Stimulated activated naive B cell treated with anti-CD40 and anti-IgM and Interleukin-4, amounts not matched to agents 10 μg/mL and 1 μg/mL and 100 μg/mL, for 72 hours (primary cell): Measurements from ENCODE around the gene TRPV5.
A peak's percentile ranks its signal among the peaks of the same experiment; 100 is the strongest.

Experiments
- ATAC-seq, 2 donors: fragments of 150-1000 bp; cut with Tn5 transposase; replicated peaks; 2 replicates each; pipeline ENCODE4 v1.10.0; 2021; ENCODE audit warnings: moderate library complexity in 1 of 2
- DNase-seq: peaks from one replicate; pipeline ENCODE4 v3.0.0; 2021
- H3K27ac Mint-ChIP-seq: one replicate; pipeline ENCODE4 v1.8.0; 2022; ENCODE audit warnings: mild to moderate bottlenecking, mixed read lengths
- H3K27me3 Mint-ChIP-seq, 2 donors: one replicate each; pipeline ENCODE4 v1.8.0; 2022; ENCODE audit warnings: mixed read lengths in 2 of 2
- H3K36me3 Mint-ChIP-seq, 2 donors: one replicate each; pipeline ENCODE4 v1.8.0; 2022; ENCODE audit warnings: mixed read lengths in 2 of 2, mild to moderate bottlenecking in 1 of 2
- H3K4me1 Mint-ChIP-seq, 2 donors: one replicate each; pipeline ENCODE4 v1.8.0; 2022; ENCODE audit warnings: mixed read lengths in 2 of 2, mild to moderate bottlenecking in 1 of 2
- H3K4me3 Mint-ChIP-seq, 2 donors: one replicate each; pipeline ENCODE4 v1.8.0; 2022; ENCODE audit warnings: mild to moderate bottlenecking in 2 of 2, mixed read lengths in 2 of 2, moderate library complexity in 1 of 2
- H3K9me3 Mint-ChIP-seq, 2 donors: one replicate each; pipeline ENCODE4 v1.8.0; 2022; ENCODE audit warnings: mixed read lengths in 2 of 2, mild to moderate bottlenecking in 1 of 2

TRPV5 gene

GRCh38 chr7:142932386-142933091, 1.0 kb downstream of the TRPV5 start:
- Mint-ChIP-seq H3K36me3 (no peaks in the 10 kb centered on the region), H3K9me3 (peaks cover 0 to 3% of the 10 kb centered on the region in 2 donors), H3K27me3 (peaks cover 0 to 9% of the 10 kb centered on the region in 2 donors), H3K4me1 (peaks cover 6 to 10% of the 10 kb centered on the region in 2 donors), H3K4me3 (no peak overlapping the region), H3K27ac (no peak overlapping the region)
- DNase-seq (no peak), ATAC-seq (no peak)

GRCh38 chr7:142930126-142930730, 3.3 kb downstream of the TRPV5 start:
- Mint-ChIP-seq H3K36me3 (no peaks in the 10 kb centered on the region), H3K9me3 (peaks cover 4 to 6% of the 10 kb centered on the region in 2 donors), H3K27ac (no peak overlapping the region), H3K4me1 (peaks cover 17 to 24% of the 10 kb centered on the region in 2 donors), H3K27me3 (peaks cover 0 to 5% of the 10 kb centered on the region in 2 donors), H3K4me3 (no peak overlapping the region)
- ATAC-seq (no peak), DNase-seq (no peak)

DNA sequence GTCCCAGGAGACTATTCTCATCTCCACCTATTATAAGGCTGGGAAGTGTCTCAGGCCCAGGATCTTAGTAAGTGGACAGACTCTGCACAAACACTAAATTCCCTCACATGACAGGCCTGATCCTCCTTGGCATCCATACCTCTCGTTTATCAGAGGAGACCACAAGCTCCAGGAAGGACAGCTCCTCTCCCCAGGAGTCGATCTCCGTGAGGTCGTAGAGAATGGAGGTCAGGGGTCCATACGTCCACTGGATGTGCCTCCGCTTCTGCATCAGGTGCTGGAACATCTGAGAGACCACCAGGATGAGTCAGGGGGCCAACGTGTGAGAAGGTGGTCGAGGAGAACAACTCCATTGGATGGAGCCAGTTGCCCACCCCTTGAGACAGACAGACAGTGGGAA, 5.6 kb downstream of the TRPV5 start:
- Mint-ChIP-seq H3K9me3 (peaks cover 4 to 6% of the 10 kb centered on the region in 2 donors), H3K27me3 (no peaks in the 10 kb centered on the region), H3K4me3 (no peak overlapping the region), H3K4me1 (peaks cover 17 to 24% of the 10 kb centered on the region in 2 donors), H3K36me3 (no peaks in the 10 kb centered on the region), H3K27ac (no peak overlapping the region)
- no peak for DNase-seq
- ATAC-seq: no peak

- H3K36me3 Mint-ChIP-seq: no peaks in the 10 kb centered on the region
- H3K4me1 Mint-ChIP-seq: peaks cover 17 to 24% of the 10 kb centered on the region in 2 donors
- no peak overlapping the region for H3K27ac Mint-ChIP-seq
- no peak for DNase-seq
- H3K4me3 Mint-ChIP-seq: peak overlapping the region in 1 of 2 donors; percentile 48
- peak; percentile 84 to 93 for ATAC-seq
- H3K9me3 Mint-ChIP-seq: peaks cover 4 to 6% of the 10 kb centered on the region in 2 donors
- H3K27me3 Mint-ChIP-seq: no peaks in the 10 kb centered on the region
Measured at GRCh38 chr7:142927085-142927745, 6.3 kb downstream of the TRPV5 start.

DNA sequence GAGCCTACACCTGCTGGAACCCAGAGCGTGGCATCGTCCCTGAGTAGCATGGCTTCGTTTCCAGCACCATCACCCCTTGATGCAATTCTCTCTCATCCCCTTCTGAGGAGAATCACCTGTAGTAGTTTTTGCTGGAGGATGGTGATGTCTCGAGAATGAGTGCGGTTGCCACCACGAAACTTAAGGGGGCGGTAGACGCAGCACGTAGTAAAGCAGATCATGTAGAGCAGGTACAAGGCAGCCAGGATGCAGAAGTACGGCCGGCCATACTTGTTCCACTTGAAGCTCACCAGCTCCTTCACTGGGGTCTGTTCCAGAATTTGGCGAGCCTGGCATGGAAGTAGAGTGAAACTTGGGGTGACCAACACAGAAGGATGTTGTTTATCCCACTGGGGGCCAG, 8.1 kb downstream of the TRPV5 start:
- Mint-ChIP-seq H3K4me1 (peaks cover 17 to 24% of the 10 kb centered on the region in 2 donors), H3K36me3 (no peaks in the 10 kb centered on the region), H3K9me3 (peaks cover 4 to 6% of the 10 kb centered on the region in 2 donors), H3K27ac (no peak overlapping the region), H3K4me3 (no peak overlapping the region), H3K27me3 (no peaks in the 10 kb centered on the region)
- ATAC-seq (no peak), DNase-seq (no peak)

- no peak for DNase-seq
- Mint-ChIP-seq H3K4me1 (peaks cover 17 to 22% of the 10 kb centered on the region in 2 donors), H3K36me3 (no peaks in the 10 kb centered on the region), H3K4me3 (no peak overlapping the region), H3K27me3 (peaks cover 0 to 1% of the 10 kb centered on the region in 2 donors), H3K9me3 (peaks cover 4 to 6% of the 10 kb centered on the region in 2 donors), H3K27ac (no peak overlapping the region)
- no peak for ATAC-seq
Measured at GRCh38 chr7:142923391-142923790, 10.2 kb downstream of the TRPV5 start.

DNA sequence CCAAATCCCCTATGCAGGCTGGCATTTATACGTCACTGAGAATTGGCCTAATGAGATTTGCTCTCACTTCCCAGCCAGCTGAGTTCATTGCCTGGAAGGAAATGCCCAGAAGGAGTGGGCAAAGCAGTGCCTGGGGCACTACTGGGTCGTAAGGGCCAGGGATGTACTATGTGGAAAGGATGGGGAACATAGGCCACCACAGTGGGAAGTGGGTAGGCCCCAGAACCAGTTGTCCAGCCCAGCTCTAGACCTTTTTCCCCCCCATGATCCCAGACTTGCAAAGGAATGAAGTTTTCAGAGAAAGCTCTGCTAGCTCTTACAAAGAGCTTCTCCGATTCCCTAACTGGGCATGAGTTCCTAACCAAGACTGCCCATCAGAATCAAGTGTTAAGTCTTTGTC, 13.9 kb downstream of the TRPV5 start:
- H3K36me3 Mint-ChIP-seq: no peaks in the 10 kb centered on the region
- ATAC-seq: no peak
- no peak overlapping the region for H3K4me3 Mint-ChIP-seq
- peaks cover 8 to 10% of the 10 kb centered on the region in 2 donors for H3K27me3 Mint-ChIP-seq
- H3K9me3 Mint-ChIP-seq: no peaks in the 10 kb centered on the region
- H3K27ac Mint-ChIP-seq: no peak overlapping the region
- no peak for DNase-seq
- no peaks in the 10 kb centered on the region for H3K4me1 Mint-ChIP-seq

- H3K27ac Mint-ChIP-seq: no peak overlapping the region
- H3K36me3 Mint-ChIP-seq: no peaks in the 10 kb centered on the region
- ATAC-seq (no peak), DNase-seq (no peak)
- no peak overlapping the region for H3K4me3 Mint-ChIP-seq
- H3K9me3 Mint-ChIP-seq: no peaks in the 10 kb centered on the region
- no peaks in the 10 kb centered on the region for H3K4me1 Mint-ChIP-seq
- H3K27me3 Mint-ChIP-seq: peaks cover 11 to 18% of the 10 kb centered on the region in 2 donors
Measured at GRCh38 chr7:142918901-142919300, 14.6 kb downstream of the TRPV5 start.

- H3K27ac Mint-ChIP-seq: no peak overlapping the region
- H3K4me3 Mint-ChIP-seq: no peak overlapping the region
- H3K27me3 Mint-ChIP-seq: peaks cover 18 to 24% of the 10 kb centered on the region in 2 donors
- no peaks in the 10 kb centered on the region for H3K9me3 Mint-ChIP-seq
- no peaks in the 10 kb centered on the region for H3K36me3 Mint-ChIP-seq
- ATAC-seq: no peak
- H3K4me1 Mint-ChIP-seq: peaks cover 0 to 1% of the 10 kb centered on the region in 2 donors
- DNase-seq: no peak
Measured at GRCh38 chr7:142917447-142917846, 16.1 kb downstream of the TRPV5 start.

GRCh38 chr7:142916508-142916907, 17.0 kb downstream of the TRPV5 start:
- Mint-ChIP-seq H3K9me3 (no peaks in the 10 kb centered on the region), H3K27me3 (peaks cover 23 to 26% of the 10 kb centered on the region in 2 donors), H3K4me3 (no peak overlapping the region), H3K27ac (no peak overlapping the region), H3K4me1 (peaks cover 0 to 1% of the 10 kb centered on the region in 2 donors), H3K36me3 (no peaks in the 10 kb centered on the region)
- DNase-seq (no peak), ATAC-seq (no peak)

- ATAC-seq: no peak
- Mint-ChIP-seq H3K27me3 (peaks cover 26 to 31% of the 10 kb centered on the region in 2 donors), H3K36me3 (no peaks in the 10 kb centered on the region), H3K4me1 (peaks cover 0 to 1% of the 10 kb centered on the region in 2 donors), H3K9me3 (no peaks in the 10 kb centered on the region), H3K4me3 (no peak overlapping the region), H3K27ac (no peak overlapping the region)
- DNase-seq: no peak
Measured at GRCh38 chr7:142915315-142915714, 18.2 kb downstream of the TRPV5 start.

GRCh38 chr7:142914121-142914520, 19.4 kb downstream of the TRPV5 start:
- H3K4me1 Mint-ChIP-seq: peaks cover 0 to 1% of the 10 kb centered on the region in 2 donors
- no peak overlapping the region for H3K4me3 Mint-ChIP-seq
- H3K27ac Mint-ChIP-seq: no peak overlapping the region
- ATAC-seq (no peak), DNase-seq (no peak)
- peaks cover 26 to 31% of the 10 kb centered on the region in 2 donors for H3K27me3 Mint-ChIP-seq
- no peaks in the 10 kb centered on the region for H3K36me3 Mint-ChIP-seq
- no peaks in the 10 kb centered on the region for H3K9me3 Mint-ChIP-seq

- Mint-ChIP-seq H3K4me3 (no peak overlapping the region), H3K9me3 (no peaks in the 10 kb centered on the region), H3K4me1 (peaks cover 0 to 1% of the 10 kb centered on the region in 2 donors), H3K27me3 (peaks cover 26 to 34% of the 10 kb centered on the region in 2 donors), H3K36me3 (no peaks in the 10 kb centered on the region), H3K27ac (no peak overlapping the region)
- no peak for ATAC-seq
- DNase-seq: no peak
Measured at GRCh38 chr7:142913566-142913965, 20.0 kb downstream of the TRPV5 start.

DNA sequence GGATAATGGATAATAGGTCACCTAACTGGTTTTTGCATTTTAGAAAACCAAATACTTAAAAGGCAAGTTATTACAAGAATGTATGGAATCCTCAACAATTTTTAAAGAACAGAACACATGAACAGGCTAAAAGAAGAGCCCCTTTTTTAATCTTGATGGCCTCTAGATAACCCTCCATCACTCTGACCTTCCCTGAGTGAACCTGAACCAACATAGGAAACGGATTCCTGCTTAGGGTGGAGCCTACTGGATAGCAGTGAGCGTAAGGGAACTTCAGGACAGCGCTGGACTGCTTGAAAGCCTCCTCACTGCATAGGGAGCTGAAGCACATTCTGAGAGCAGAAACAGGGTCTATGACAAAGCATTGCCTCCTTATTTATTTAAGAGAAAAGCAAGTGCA, 20.5 kb downstream of the TRPV5 start:
- peaks cover 0 to 1% of the 10 kb centered on the region in 2 donors for H3K4me1 Mint-ChIP-seq
- ATAC-seq (no peak), DNase-seq (no peak)
- H3K27ac Mint-ChIP-seq: no peak overlapping the region
- H3K4me3 Mint-ChIP-seq: no peak overlapping the region
- peaks cover 22 to 36% of the 10 kb centered on the region in 2 donors for H3K27me3 Mint-ChIP-seq
- no peaks in the 10 kb centered on the region for H3K9me3 Mint-ChIP-seq
- no peaks in the 10 kb centered on the region for H3K36me3 Mint-ChIP-seq
